Measurements from ENCODE around the gene TMEM255A.

DNA sequence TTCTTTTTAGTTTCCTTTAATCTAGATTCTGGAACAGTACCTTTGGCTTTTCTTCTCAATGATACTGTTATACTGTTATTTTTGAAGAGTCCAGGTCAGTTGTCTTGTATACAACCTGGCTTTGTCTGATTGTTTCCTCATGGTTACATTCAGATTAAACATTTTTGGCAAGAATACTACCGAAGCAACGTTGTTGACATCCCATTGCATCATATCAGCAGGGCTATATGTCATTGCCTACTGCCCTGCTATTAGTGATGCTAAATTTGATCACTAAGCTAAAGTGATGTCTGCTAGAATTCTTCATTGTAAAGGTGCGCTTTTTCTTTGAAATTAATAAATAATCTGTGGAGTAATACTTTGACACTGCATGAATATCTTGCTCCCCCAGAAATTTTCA lies 44.8 kb upstream of the TMEM255A start:
- TF ChIP-seq CTCF (IDR thresholded peaks at IDR 0.05; ENCODE audit: insufficient read depth, low read depth, low read length) (no peak), EZH2 (IDR thresholded peaks at IDR 0.05; ENCODE audit: insufficient read depth, low read length) (no peak)
